Tibial nerve (tissue), 4 donors: ENCODE data around the gene PRL. TPM values are rescaled to one million over a fixed set of nuclear protein-coding genes. Genes with fewer than 3 reads are reported as not detected.

Source experiments
- DNase-seq, 2 donors: peaks; one replicate each; pipeline ENCODE4 v3.0.0-alpha.2; 2019; ENCODE audit warnings: low spot score in 2 of 2
- H3K27ac ChIP-seq, 4 donors: fragments of 200-600 bp; sonication (generic) in 3 of 4; one replicate each; pipeline ENCODE4 v1.5.1; 2017 to 2019; ENCODE audit warnings: mild to moderate bottlenecking in 1 of 4
- H3K27me3 ChIP-seq, 2 donors: fragments of 200-600 bp; sonication (generic) in 1 of 2; one replicate each; pipeline versions ENCODE4 v1.5.1 to v1.6.0; 2017 to 2019
- H3K36me3 ChIP-seq, 3 donors: fragments of 200-600 bp; sonication (generic); one replicate each; pipeline ENCODE4 v1.5.1; 2018 to 2019
- H3K4me1 ChIP-seq, 4 donors: fragments of 200-600 bp; sonication (generic) in 3 of 4; one replicate each; pipeline ENCODE4 v1.5.1; 2017 to 2019
- H3K4me3 ChIP-seq, 4 donors: fragments of 200-600 bp; sonication (generic) in 3 of 4; one replicate each; pipeline ENCODE4 v1.5.1; 2017 to 2019; ENCODE audit warnings: mild to moderate bottlenecking in 1 of 4, moderate library complexity in 1 of 4
- H3K9me3 ChIP-seq, 4 donors: fragments of 200-600 bp; sonication (generic) in 3 of 4; one replicate each; pipeline ENCODE4 v1.5.1; 2017 to 2019
- EP300 ChIP-seq, 2 donors: sonication (generic); formaldehyde crosslinking; IDR thresholded peaks; one replicate each; pipeline ENCODE4 v1.6.1; 2017; ENCODE audit warnings: antibody characterized with exemption in 2 of 2, mild to moderate bottlenecking in 1 of 2
- POLR2A ChIP-seq, 2 donors: fragments of 450-650 bp; IDR thresholded peaks; one replicate each; pipeline ENCODE4 v1.6.1; 2017; ENCODE audit warnings: antibody characterized with exemption in 2 of 2, mild to moderate bottlenecking in 2 of 2, moderate library complexity in 2 of 2
- WGBS, 2 donors: methylation state at CpG; one replicate each; pipeline ENCODE4 v1.1.5; 2018; 5-methylcytosine and 5-hydroxymethylcytosine counted together
- total RNA-seq, 4 donors: library from RNA; depleted of rRNA; stranded (reverse); fragments of >200 nt; gene quantifications; one replicate each; pipeline ENCODE4 v1.1.0, GENCODE V29; 2016
- TF ChIP-seq, protein P1 (sequence below), 5 experiments: fragments of 200-600 bp in 3 of 5; fragments of 450-650 bp in 2 of 5; sonication (generic) in 3 of 5; IDR thresholded peaks; one replicate each; pipeline ENCODE4 v1.5.1; 2016 to 2019; ENCODE audit warnings: antibody characterized with exemption in 5 of 5, mild to moderate bottlenecking in 3 of 5, moderate library complexity in 2 of 5

PRL gene
- total RNA-seq, 4 donors from 2014 or later = not detected

DNA sequence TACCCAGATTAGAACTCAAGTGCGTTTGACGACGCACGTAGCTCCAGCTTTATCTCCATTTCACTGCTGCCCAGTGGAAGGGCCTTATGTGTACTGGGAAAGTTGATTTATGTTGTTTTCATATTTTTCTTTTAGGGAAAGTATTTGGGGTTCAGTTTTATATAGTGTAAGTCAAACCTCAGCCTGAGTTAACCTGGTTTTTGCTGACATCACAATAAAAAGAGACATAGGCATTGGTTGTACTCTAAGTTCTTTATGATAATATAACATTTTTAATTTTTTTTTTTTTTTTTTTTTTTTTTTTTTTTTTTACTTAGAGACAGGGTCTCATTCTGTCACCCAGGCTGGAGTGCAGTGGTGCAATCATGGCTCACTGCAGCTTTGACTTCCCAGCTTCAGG lies 34.1 kb upstream of the PRL start:
- 97 to 99% methylated on average over 4 of the region's 4 CpGs for WGBS, 2 donors
- H3K27ac ChIP-seq = no peak overlapping the region

DNA sequence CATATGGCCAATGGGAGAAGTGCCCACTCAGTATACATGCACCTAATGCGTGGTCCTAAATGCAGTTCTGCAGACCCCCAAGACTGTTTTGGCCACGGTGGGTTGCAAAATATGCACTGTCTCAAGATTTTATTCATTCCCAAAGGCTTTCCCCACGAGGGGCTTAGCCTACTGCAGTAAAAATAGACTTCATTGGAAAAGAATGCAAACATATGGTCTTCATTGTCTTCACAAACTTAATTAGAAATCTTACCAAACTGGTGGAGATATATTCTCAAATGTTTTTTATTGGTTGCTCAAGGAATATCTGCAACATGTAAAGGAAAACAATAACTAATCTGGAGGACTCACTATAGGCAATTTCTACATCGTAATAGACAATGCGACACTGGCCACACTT lies 31.6 kb upstream of the PRL start:
- H3K9me3 ChIP-seq = no peaks in the 10 kb centered on the region
- no peaks in the 10 kb centered on the region for H3K36me3 ChIP-seq
- H3K27me3 ChIP-seq = no peaks in the 10 kb centered on the region
- no peak for DNase-seq
- TF ChIP-seq, protein P1, sequence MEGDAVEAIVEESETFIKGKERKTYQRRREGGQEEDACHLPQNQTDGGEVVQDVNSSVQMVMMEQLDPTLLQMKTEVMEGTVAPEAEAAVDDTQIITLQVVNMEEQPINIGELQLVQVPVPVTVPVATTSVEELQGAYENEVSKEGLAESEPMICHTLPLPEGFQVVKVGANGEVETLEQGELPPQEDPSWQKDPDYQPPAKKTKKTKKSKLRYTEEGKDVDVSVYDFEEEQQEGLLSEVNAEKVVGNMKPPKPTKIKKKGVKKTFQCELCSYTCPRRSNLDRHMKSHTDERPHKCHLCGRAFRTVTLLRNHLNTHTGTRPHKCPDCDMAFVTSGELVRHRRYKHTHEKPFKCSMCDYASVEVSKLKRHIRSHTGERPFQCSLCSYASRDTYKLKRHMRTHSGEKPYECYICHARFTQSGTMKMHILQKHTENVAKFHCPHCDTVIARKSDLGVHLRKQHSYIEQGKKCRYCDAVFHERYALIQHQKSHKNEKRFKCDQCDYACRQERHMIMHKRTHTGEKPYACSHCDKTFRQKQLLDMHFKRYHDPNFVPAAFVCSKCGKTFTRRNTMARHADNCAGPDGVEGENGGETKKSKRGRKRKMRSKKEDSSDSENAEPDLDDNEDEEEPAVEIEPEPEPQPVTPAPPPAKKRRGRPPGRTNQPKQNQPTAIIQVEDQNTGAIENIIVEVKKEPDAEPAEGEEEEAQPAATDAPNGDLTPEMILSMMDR (IDR thresholded peaks at IDR 0.05) = no peak
- TF ChIP-seq POLR2A (IDR thresholded peaks at IDR 0.05) = no peak
- no peak for TF ChIP-seq EP300 (IDR thresholded peaks at IDR 0.05)
- WGBS, 2 donors = 50 to 60% methylated on average over 5 of the region's 5 CpGs
- no peaks in the 10 kb centered on the region for H3K4me1 ChIP-seq
- no peak overlapping the region for H3K4me3 ChIP-seq
- H3K27ac ChIP-seq = no peak overlapping the region

More for the DNA sequence above, 34.1 kb upstream of the PRL start:
- TF ChIP-seq, protein P1 (IDR thresholded peaks at IDR 0.05) = no peak
- TF ChIP-seq POLR2A (IDR thresholded peaks at IDR 0.05) (no peak), EP300 (IDR thresholded peaks at IDR 0.05) (no peak)
- no peaks in the 10 kb centered on the region for H3K27me3 ChIP-seq
- no peaks in the 10 kb centered on the region for H3K9me3 ChIP-seq
- H3K4me3 ChIP-seq = no peak overlapping the region
- DNase-seq = no peak
- no peaks in the 10 kb centered on the region for H3K36me3 ChIP-seq
- H3K4me1 ChIP-seq = no peaks in the 10 kb centered on the region

DNA sequence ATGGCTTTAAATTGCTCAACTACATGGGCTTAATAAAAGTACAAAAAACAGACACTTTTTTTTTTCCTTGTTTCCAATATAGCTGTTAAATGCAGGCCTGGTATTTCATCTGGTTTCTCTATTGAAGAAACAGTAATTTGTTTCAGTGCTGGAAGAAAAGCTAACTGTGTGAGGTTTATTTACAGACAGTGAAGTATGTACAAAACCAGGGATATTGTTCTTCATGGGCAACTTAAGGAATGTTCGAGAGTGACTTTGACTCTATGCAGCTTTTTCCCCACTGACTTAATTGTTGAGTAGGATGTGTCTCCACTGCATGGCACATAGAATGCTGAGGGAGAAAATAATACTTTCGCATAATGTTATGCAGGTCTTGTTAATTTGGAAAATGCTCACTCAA lies 31.0 kb upstream of the PRL start:
- no peak overlapping the region for H3K27ac ChIP-seq
- no peak overlapping the region for H3K4me3 ChIP-seq
- WGBS, 2 donors = 62 to 63% methylated on average over 2 of the region's 2 CpGs
- TF ChIP-seq, protein P1 (IDR thresholded peaks at IDR 0.05) = no peak
- TF ChIP-seq EP300 (IDR thresholded peaks at IDR 0.05) (no peak), POLR2A (IDR thresholded peaks at IDR 0.05) (no peak)
- H3K27me3 ChIP-seq = no peaks in the 10 kb centered on the region
- no peaks in the 10 kb centered on the region for H3K9me3 ChIP-seq
- H3K36me3 ChIP-seq = no peaks in the 10 kb centered on the region
- DNase-seq = no peak
- H3K4me1 ChIP-seq = no peaks in the 10 kb centered on the region

DNA sequence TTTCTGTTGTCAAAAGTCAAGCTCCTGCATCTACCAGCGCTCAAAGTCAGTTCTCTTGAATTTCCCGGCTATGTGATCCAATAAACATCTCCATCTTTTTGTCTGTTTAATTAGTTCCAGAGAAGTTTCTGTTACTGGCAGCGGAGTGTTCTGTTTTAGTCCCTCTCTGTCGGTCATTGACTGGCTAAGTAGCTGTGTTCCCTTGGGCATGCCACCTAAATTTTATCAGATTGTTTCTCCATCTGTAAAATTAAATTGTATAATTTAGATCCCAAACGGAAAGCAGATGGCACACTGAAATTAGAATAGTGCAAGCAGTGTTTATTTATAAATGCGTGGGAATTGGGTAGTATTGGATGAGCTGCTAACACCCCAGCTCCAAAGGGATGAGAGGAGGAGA lies 29.7 kb upstream of the PRL start:
- no peak for DNase-seq
- TF ChIP-seq POLR2A (IDR thresholded peaks at IDR 0.05) (no peak), EP300 (IDR thresholded peaks at IDR 0.05) (no peak)
- TF ChIP-seq, protein P1 (IDR thresholded peaks at IDR 0.05) = no peak
- Histone ChIP-seq H3K4me3 (no peak overlapping the region), H3K4me1 (peaks cover 0 to 6% (median 0%) of the 10 kb centered on the region in 4 donors), H3K27ac (no peak overlapping the region), H3K36me3 (no peaks in the 10 kb centered on the region), H3K27me3 (no peaks in the 10 kb centered on the region), H3K9me3 (no peaks in the 10 kb centered on the region)
- WGBS, 2 donors = 78 to 83% methylated on average over 6 of the region's 6 CpGs

DNA sequence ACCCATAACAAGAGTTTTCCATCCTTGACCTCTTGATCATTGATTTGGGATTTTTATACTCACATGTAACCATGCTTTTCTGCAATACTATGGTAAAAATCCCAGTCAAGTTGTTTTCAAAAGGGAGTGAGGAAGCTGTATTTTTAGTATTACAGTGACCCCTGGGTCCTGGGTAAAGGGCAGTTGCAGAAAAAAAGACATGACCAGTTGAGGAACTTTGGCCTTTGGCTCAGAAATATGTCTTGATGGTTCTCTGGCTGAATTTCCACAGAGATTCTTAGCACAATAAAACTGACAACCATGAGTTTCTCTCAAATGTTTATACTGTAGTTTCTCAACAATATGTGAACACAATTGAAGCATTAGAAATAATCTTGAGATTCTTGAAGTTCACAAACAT lies 28.6 kb upstream of the PRL start:
- Histone ChIP-seq H3K27ac (no peak overlapping the region), H3K36me3 (no peaks in the 10 kb centered on the region), H3K4me3 (no peak overlapping the region), H3K4me1 (peaks cover 0 to 6% (median 0%) of the 10 kb centered on the region in 4 donors), H3K27me3 (no peaks in the 10 kb centered on the region), H3K9me3 (no peaks in the 10 kb centered on the region)
- TF ChIP-seq EP300 (IDR thresholded peaks at IDR 0.05) (no peak), POLR2A (IDR thresholded peaks at IDR 0.05) (no peak)
- TF ChIP-seq, protein P1 (IDR thresholded peaks at IDR 0.05) = no peak
- DNase-seq = no peak
